Stimulated activated naive CD8-positive, alpha-beta T cell treated with anti-CD3 and anti-CD28 coated beads, Interleukin-15, amount 100 ng/mL, for 72 hours (primary cell): Measurements from ENCODE around the gene CCM2.
A peak's percentile ranks its signal among the peaks of the same experiment; 100 is the strongest.
"Not testable (repeated sequence)": the region's sequence is repeated elsewhere in the genome, so short reads cannot be mapped to it uniquely, and the experiment has no call there.

Experiments used
- ATAC-seq: fragments of 150-1000 bp; cut with Tn5 transposase; 2 replicates; pipeline ENCODE4 v1.10.0; 2021; ENCODE audit warnings: mild to moderate bottlenecking, moderate library complexity
- DNase-seq, 2 donors: peaks; one replicate each; pipeline ENCODE4 v3.0.0; 2021 to 2022
- H3K27ac Mint-ChIP-seq, 2 donors: one replicate each; pipeline ENCODE4 v1.8.0; 2022; ENCODE audit warnings: mild to moderate bottlenecking in 2 of 2, mixed read lengths in 2 of 2, moderate library complexity in 2 of 2
- H3K27me3 Mint-ChIP-seq: one replicate; pipeline ENCODE4 v1.8.0; 2022; ENCODE audit warnings: mixed read lengths
- H3K4me1 Mint-ChIP-seq: one replicate; pipeline ENCODE4 v1.8.0; 2022; ENCODE audit warnings: mild to moderate bottlenecking, mixed read lengths
- H3K4me3 Mint-ChIP-seq, 2 donors: one replicate each; pipeline ENCODE4 v1.8.0; 2022; ENCODE audit warnings: mild to moderate bottlenecking in 2 of 2, mixed read lengths in 2 of 2, moderate library complexity in 1 of 2
- H3K9me3 Mint-ChIP-seq, 2 donors: one replicate each; pipeline ENCODE4 v1.8.0; 2022; ENCODE audit warnings: mixed read lengths in 2 of 2

CCM2 gene

GRCh38 chr7:45106820-45107219 is 106.8 kb downstream of the CCM2 start:
- H3K4me1 Mint-ChIP-seq: peaks cover 48% of the 10 kb centered on the region
- no peak for ATAC-seq
- no peaks in the 10 kb centered on the region for H3K9me3 Mint-ChIP-seq
- no peak for DNase-seq
- H3K4me3 Mint-ChIP-seq: peak overlapping the region; percentile 26 to 75
- no peak overlapping the region for H3K27ac Mint-ChIP-seq
- H3K27me3 Mint-ChIP-seq: no peaks in the 10 kb centered on the region

- ATAC-seq (no peak), DNase-seq (no peak)
- peak overlapping the region; percentile 5 to 75 for H3K4me3 Mint-ChIP-seq
- peak overlapping the region in 1 of 2 donors; percentile 78 for H3K27ac Mint-ChIP-seq
- no peaks in the 10 kb centered on the region for H3K27me3 Mint-ChIP-seq
- H3K4me1 Mint-ChIP-seq: peaks cover 54% of the 10 kb centered on the region
- H3K9me3 Mint-ChIP-seq: no peaks in the 10 kb centered on the region
These were observed 107.4 kb downstream of the CCM2 start for GRCh38 chr7:45107356-45107755.

GRCh38 chr7:45108863-45109262 is 108.9 kb downstream of the CCM2 start:
- peak overlapping the region; percentile 93 to 96 for H3K27ac Mint-ChIP-seq

GRCh38 chr7:45111298-45112223 is 111.6 kb downstream of the CCM2 start, which contains the start of gene TBRG4:
TSS of gene TBRG4 (minus strand) at chr7:45111697. CDS start at chr7:45109237, 2,460 bp downstream.
- peaks cover 5% of the 10 kb centered on the region for H3K27me3 Mint-ChIP-seq
- peak within 1 kb of the TSS; percentile 94 to 95 for H3K4me3 Mint-ChIP-seq
- ATAC-seq (peak; percentile 98), DNase-seq (peak; percentile 91 to 94)
- peak within 1 kb of the TSS; percentile 98 to 99 for H3K27ac Mint-ChIP-seq
- peaks cover 52% of the 10 kb centered on the region for H3K4me1 Mint-ChIP-seq
- H3K9me3 Mint-ChIP-seq: no peaks in the 10 kb centered on the region

More at GRCh38 chr7:45108863-45109262, 108.9 kb downstream of the CCM2 start:
- H3K27me3 Mint-ChIP-seq: no peaks in the 10 kb centered on the region
- H3K4me1 Mint-ChIP-seq: peaks cover 62% of the 10 kb centered on the region
- H3K4me3 Mint-ChIP-seq: peak overlapping the region; percentile 75 to 78
- H3K9me3 Mint-ChIP-seq: no peaks in the 10 kb centered on the region
- ATAC-seq (no peak), DNase-seq (no peak)

GRCh38 chr7:45112648-45113047 is 112.6 kb downstream of the CCM2 start:
- DNase-seq: no peak
- H3K27me3 Mint-ChIP-seq: peaks cover 5% of the 10 kb centered on the region
- H3K9me3 Mint-ChIP-seq: no peaks in the 10 kb centered on the region
- no peak for ATAC-seq
- H3K4me3 Mint-ChIP-seq: peak overlapping the region; percentile 94 to 95
- peaks cover 44% of the 10 kb centered on the region for H3K4me1 Mint-ChIP-seq
- H3K27ac Mint-ChIP-seq: peak overlapping the region in 1 of 2 donors; percentile 75

GRCh38 chr7:45114257-45114656 is 114.3 kb downstream of the CCM2 start:
- peaks cover 36% of the 10 kb centered on the region for H3K4me1 Mint-ChIP-seq
- not testable (repeated sequence) for DNase-seq, H3K4me3 Mint-ChIP-seq, H3K9me3 Mint-ChIP-seq, ATAC-seq, H3K27ac Mint-ChIP-seq, H3K27me3 Mint-ChIP-seq

- ATAC-seq (no peak), DNase-seq (no peak)
- no peak overlapping the region for H3K27ac Mint-ChIP-seq
- peaks cover 32% of the 10 kb centered on the region for H3K4me1 Mint-ChIP-seq
- peaks cover 5% of the 10 kb centered on the region for H3K27me3 Mint-ChIP-seq
- H3K4me3 Mint-ChIP-seq: no peak overlapping the region
- no peaks in the 10 kb centered on the region for H3K9me3 Mint-ChIP-seq
These were observed 114.9 kb downstream of the CCM2 start for GRCh38 chr7:45114926-45115325.

GRCh38 chr7:45116048-45116447 is 116.0 kb downstream of the CCM2 start:
- Mint-ChIP-seq H3K27ac (peak overlapping the region in 1 of 2 donors; percentile 85), H3K4me3 (no peak overlapping the region), H3K9me3 (no peaks in the 10 kb centered on the region), H3K4me1 (peaks cover 27% of the 10 kb centered on the region), H3K27me3 (peaks cover 5% of the 10 kb centered on the region)
- no peak for DNase-seq
- no peak for ATAC-seq

GRCh38 chr7:45117582-45117981 is 117.6 kb downstream of the CCM2 start:
- no peak overlapping the region for H3K27ac Mint-ChIP-seq
- peaks cover 5% of the 10 kb centered on the region for H3K27me3 Mint-ChIP-seq
- DNase-seq (no peak), ATAC-seq (no peak)
- peaks cover 17% of the 10 kb centered on the region for H3K4me1 Mint-ChIP-seq
- no peak overlapping the region for H3K4me3 Mint-ChIP-seq
- H3K9me3 Mint-ChIP-seq: no peaks in the 10 kb centered on the region

- no peak for DNase-seq
- Mint-ChIP-seq H3K27me3 (peaks cover 5% of the 10 kb centered on the region), H3K4me1 (peaks cover 18% of the 10 kb centered on the region), H3K9me3 (no peaks in the 10 kb centered on the region), H3K4me3 (no peak overlapping the region), H3K27ac (peak overlapping the region in 1 of 2 donors; percentile 86)
- no peak for ATAC-seq
These were observed 118.3 kb downstream of the CCM2 start for GRCh38 chr7:45118292-45118691.

- Mint-ChIP-seq H3K27me3 (peaks cover 5% of the 10 kb centered on the region), H3K4me1 (peaks cover 24% of the 10 kb centered on the region), H3K27ac (no peak overlapping the region), H3K9me3 (no peaks in the 10 kb centered on the region), H3K4me3 (no peak overlapping the region)
- ATAC-seq (peak; percentile 27), DNase-seq (no peak)
These were observed 118.9 kb downstream of the CCM2 start for GRCh38 chr7:45118889-45119331.

GRCh38 chr7:45119550-45119949 is 119.5 kb downstream of the CCM2 start:
- ATAC-seq (peak; percentile 3), DNase-seq (no peak)
- H3K4me1 Mint-ChIP-seq: peaks cover 24% of the 10 kb centered on the region
- no peak overlapping the region for H3K4me3 Mint-ChIP-seq
- H3K27me3 Mint-ChIP-seq: peaks cover under 1% of the 10 kb centered on the region
- H3K9me3 Mint-ChIP-seq: no peaks in the 10 kb centered on the region
- H3K27ac Mint-ChIP-seq: peak overlapping the region in 1 of 2 donors; percentile 12

GRCh38 chr7:45122975-45123860 is 123.2 kb downstream of the CCM2 start:
- Mint-ChIP-seq H3K4me3 (no peak overlapping the region), H3K27me3 (no peaks in the 10 kb centered on the region), H3K9me3 (no peaks in the 10 kb centered on the region), H3K4me1 (peaks cover 23% of the 10 kb centered on the region), H3K27ac (peak overlapping the region; percentile 96 to 97)
- ATAC-seq (peak; percentile 21), DNase-seq (no peak)

GRCh38 chr7:45123913-45124710 is 124.1 kb downstream of the CCM2 start:
- Mint-ChIP-seq H3K27ac (no peak overlapping the region), H3K9me3 (no peaks in the 10 kb centered on the region), H3K27me3 (no peaks in the 10 kb centered on the region), H3K4me1 (peaks cover 16% of the 10 kb centered on the region), H3K4me3 (no peak overlapping the region)
- ATAC-seq (peak; percentile 34), DNase-seq (no peak)
